GM12878 (cell line): ENCODE measurements around the gene SLC1A2. TPM values are rescaled to one million over a fixed set of nuclear protein-coding genes. Genes with fewer than 3 reads are reported as not detected.

Source experiments
- ATAC-seq: fragments of 200-7000 bp; cut with Tn5 transposase; 3 replicates; pipeline ENCODE4 v1.9.1; 2020; ENCODE audit warnings: mild to moderate bottlenecking, moderate library complexity
- BruUV-seq: library from RNA; stranded (reverse); fragments of 400-500 nt; replicated peaks from 2 replicates; lab custom pipeline; 2021; lab: Mats Ljungman, UMichigan
- CTCF ChIA-PET: fragments of 300-600 bp; sonication (Branson Sonifier 250); formaldehyde crosslinking; extraction: SDS; loops from one replicate; lab custom pipeline; 2021; ENCODE audit warnings: inconsistent platforms; lab: Yijun Ruan, JAX
- POLR2A ChIA-PET: fragments of 350-600 bp; formaldehyde crosslinking; extraction: SDS; loops from one replicate; lab custom pipeline; 2021; ENCODE audit warnings: inconsistent platforms; lab: Charles Lee
- RAD21 ChIA-PET: fragments of 300-600 bp; sonication (Branson Sonifier 250); formaldehyde crosslinking; loops from one replicate; lab custom pipeline; 2023; ENCODE audit warnings: antibody characterized with exemption; ENCODE audit not compliant: unreplicated experiment; lab: Charles Lee
- SMC1A ChIA-PET: fragments of 300-600 bp; sonication (Branson Sonifier 250); formaldehyde crosslinking; loops from one replicate; lab custom pipeline; 2023; ENCODE audit not compliant: unreplicated experiment, uncharacterized antibody; lab: Charles Lee
- DNase-seq: peaks from one replicate; pipeline ENCODE4 v3.0.0-alpha.2; 2011; ENCODE audit warnings: low read depth, low spot score
- FAIRE-seq: peaks from 3 replicates; lab custom pipeline; 2011; peaks lifted over from hg19 to GRCh38; lab: Jason Lieb, UNC
- H2AFZ ChIP-seq: 2 replicates; pipeline ENCODE4 v1.6.0; 2011; ENCODE audit warnings: low read depth, low read length, control low read depth; ENCODE audit not compliant: control insufficient read depth
- H3K27ac ChIP-seq: 2 replicates; pipeline ENCODE4 v1.5.1; 2011; ENCODE audit warnings: control low read depth; ENCODE audit not compliant: control insufficient read depth, insufficient read depth
- H3K27me3 ChIP-seq, 2 experiments: replicated peaks in 1 of 2; 2 replicates each; pipeline versions ENCODE4 v1.6.0 to v1.6.1; 2011; ENCODE audit warnings: low read length in 1 of 2; ENCODE audit not compliant: control insufficient read depth in 2 of 2, insufficient read depth in 2 of 2
- H3K36me3 ChIP-seq, 2 experiments: 2 replicates each; pipeline ENCODE4 v1.5.1; 2011; ENCODE audit warnings: low read length in 1 of 2; ENCODE audit not compliant: control insufficient read depth in 2 of 2, insufficient read depth in 2 of 2
- H3K4me1 ChIP-seq: 2 replicates; pipeline ENCODE4 v1.6.1; 2011; ENCODE audit warnings: mild to moderate bottlenecking, low read length, moderate library complexity, mixed read lengths; ENCODE audit not compliant: control insufficient read depth, insufficient read depth
- H3K4me2 ChIP-seq: 2 replicates; pipeline ENCODE4 v1.6.0; 2011; ENCODE audit warnings: control low read depth; ENCODE audit not compliant: control insufficient read depth, insufficient read depth
- H3K4me3 ChIP-seq: fragments of 200-600 bp; sonication (generic); 2 replicates; pipeline ENCODE4 v1.5.1; 2016
- H3K79me2 ChIP-seq: 2 replicates; pipeline ENCODE4 v1.6.0; 2011; ENCODE audit warnings: low read length; ENCODE audit not compliant: control insufficient read depth, insufficient read depth
- H3K9ac ChIP-seq: 2 replicates; pipeline ENCODE4 v1.8.0; 2011; ENCODE audit warnings: low read length, control low read depth, mixed read lengths; ENCODE audit not compliant: control insufficient read depth, insufficient read depth
- H3K9me3 ChIP-seq: replicated peaks from 3 replicates; pipeline ENCODE4 v1.5.1; 2011; ENCODE audit warnings: mild to moderate bottlenecking, low read length; ENCODE audit not compliant: control insufficient read depth, insufficient read depth
- H4K20me1 ChIP-seq: 2 replicates; pipeline ENCODE4 v1.6.0; 2011; ENCODE audit not compliant: control insufficient read depth, insufficient read depth
- BMI1 ChIP-seq: fragments of 450-650 bp; IDR thresholded peaks from 2 replicates; pipeline ENCODE4 v1.6.1; 2016; ENCODE audit warnings: mild to moderate bottlenecking, moderate library complexity, borderline replicate concordance
- CEBPB ChIP-seq, 2 experiments: fragments of 150-350 bp in 1 of 2; IDR thresholded peaks; 2 replicates each; pipeline ENCODE4 v1.6.1; 2012 to 2014; ENCODE audit warnings: low read depth in 2 of 2, low read length in 2 of 2, borderline replicate concordance in 1 of 2, inconsistent platforms in 1 of 2
- E2F4 ChIP-seq: IDR thresholded peaks from 2 replicates; pipeline ENCODE4 v1.6.1; 2012; ENCODE audit warnings: low read depth, low read length, improper control_type of control experiment
- HDAC2 ChIP-seq: fragments of 200-600 bp; sonication (generic); IDR thresholded peaks from 2 replicates; pipeline ENCODE4 v1.6.1; 2017
- LARP7 ChIP-seq: fragments of 450-650 bp; IDR thresholded peaks from 2 replicates; pipeline ENCODE4 v1.6.1; 2017; ENCODE audit warnings: mild to moderate bottlenecking
- NFXL1 ChIP-seq: fragments of 450-650 bp; IDR thresholded peaks from 2 replicates; pipeline ENCODE4 v1.6.1; 2017; ENCODE audit warnings: antibody characterized with exemption, mild to moderate bottlenecking, borderline replicate concordance
- NR2C1 ChIP-seq: fragments of 450-650 bp; IDR thresholded peaks from 2 replicates; pipeline ENCODE4 v1.6.1; 2017; ENCODE audit warnings: antibody characterized with exemption, mild to moderate bottlenecking, moderate library complexity
- PAX8 ChIP-seq: fragments of 450-650 bp; IDR thresholded peaks from 2 replicates; pipeline ENCODE4 v1.6.1; 2017; ENCODE audit warnings: mild to moderate bottlenecking, moderate library complexity
- SMC3 ChIP-seq: IDR thresholded peaks from 2 replicates; pipeline ENCODE4 v1.6.1; 2011; ENCODE audit warnings: low read length, improper control_type of control experiment, borderline replicate concordance
- SP1 ChIP-seq: IDR thresholded peaks from one replicate; pipeline ENCODE4 v1.6.1; 2011; ENCODE audit warnings: low read depth, low read length
- TCF3 ChIP-seq: IDR thresholded peaks from 2 replicates; pipeline ENCODE4 v1.6.1; 2012; ENCODE audit warnings: low read depth, mild to moderate bottlenecking, low read length, borderline replicate concordance; ENCODE audit not compliant: insufficient read depth
- YBX1 ChIP-seq: fragments of 450-650 bp; IDR thresholded peaks from 2 replicates; pipeline ENCODE4 v1.6.1; 2016; ENCODE audit warnings: antibody characterized with exemption
- ZNF217 ChIP-seq: fragments of 450-650 bp; IDR thresholded peaks from 2 replicates; pipeline ENCODE4 v1.6.1; 2017; ENCODE audit warnings: antibody characterized with exemption, mild to moderate bottlenecking
- ZNF274 ChIP-seq: IDR thresholded peaks from one replicate; pipeline ENCODE4 v1.8.0; 2011; ENCODE audit not compliant: insufficient read length, insufficient read depth
- ZZZ3 ChIP-seq: IDR thresholded peaks from 2 replicates; pipeline ENCODE4 v1.6.1; 2011; ENCODE audit warnings: low read depth; ENCODE audit not compliant: control insufficient read depth, insufficient read length
- WGBS: methylation state at CpG from one replicate; pipeline ENCODE4 v1.1.6; 2016; ENCODE audit warnings: low lambda C conversion rate; ENCODE audit not compliant: insufficient replicate concordance, insufficient coverage; ENCODE audit errors: missing lambda C conversion rate; 5-methylcytosine and 5-hydroxymethylcytosine counted together
- in situ Hi-C: fragments of 300-500 bp; cut with MboI; formaldehyde crosslinking; loops from 9 replicates; pipeline ENCODE4 v1.14.3; 2018; ENCODE audit warnings: mixed read lengths
- intact Hi-C: fragments of 100-400 bp; cut with micrococcal nuclease; formaldehyde crosslinking; loops from one replicate; pipeline ENCODE4 v1.14.2; 2022; ENCODE audit not compliant: unreplicated experiment
- polyA plus RNA-seq, 11 experiments: library from polyadenylated mRNA; depleted of rRNA in 4 of 11; unstranded in 6 of 11; stranded (reverse) in 5 of 11; fragments of >200 nt; fragmentation: Nextera tagmentation in 4 of 11; fragmentation: Illumina TruSeq in 1 of 11; extraction: Ambion mirVana in 4 of 11; extraction: Trizol in 1 of 11; gene quantifications; 1 replicate in 1 of 11; 2 replicates in 10 of 11; pipeline versions ENCODE4 v1.2.1 to v1.2.3, GENCODE V29; 2011 to 2016; ENCODE audit warnings: inconsistent platforms in 2 of 11, missing spikeins in 2 of 11, low read depth in 1 of 11
- total RNA-seq, 4 experiments: library from RNA; depleted of rRNA in 3 of 4; stranded (reverse); fragments of >200 nt in 3 of 4; fragmentation: Illumina TruSeq in 1 of 4; extraction: Trizol in 1 of 4; gene quantifications; 2 replicates each; pipeline versions ENCODE4 v1.2.1 to v1.2.3, GENCODE V29; 2013 to 2021
- TF ChIP-seq, protein P1 (sequence below): fragments of 450-650 bp; IDR thresholded peaks from 2 replicates; pipeline ENCODE4 v1.6.1; 2017; ENCODE audit warnings: borderline replicate concordance
- TF ChIP-seq, protein P2 (sequence below): IDR thresholded peaks from 2 replicates; pipeline ENCODE4 v1.6.1; 2011; ENCODE audit warnings: mild to moderate bottlenecking, low read depth, low read length, moderate library complexity; ENCODE audit not compliant: insufficient replicate concordance
- TF ChIP-seq, protein P3 (sequence below): IDR thresholded peaks from 2 replicates; pipeline ENCODE4 v1.6.1; 2012; ENCODE audit warnings: low read depth, low read length, improper control_type of control experiment

SLC1A2 gene
- total and polyA plus RNA-seq, 10 of the 15 experiments (the other 5 are each of a cell fraction or from before 2014, with no cell fraction given), result 0.01 to 0.84 (median 0.22) TPM; not detected in 1

DNA sequence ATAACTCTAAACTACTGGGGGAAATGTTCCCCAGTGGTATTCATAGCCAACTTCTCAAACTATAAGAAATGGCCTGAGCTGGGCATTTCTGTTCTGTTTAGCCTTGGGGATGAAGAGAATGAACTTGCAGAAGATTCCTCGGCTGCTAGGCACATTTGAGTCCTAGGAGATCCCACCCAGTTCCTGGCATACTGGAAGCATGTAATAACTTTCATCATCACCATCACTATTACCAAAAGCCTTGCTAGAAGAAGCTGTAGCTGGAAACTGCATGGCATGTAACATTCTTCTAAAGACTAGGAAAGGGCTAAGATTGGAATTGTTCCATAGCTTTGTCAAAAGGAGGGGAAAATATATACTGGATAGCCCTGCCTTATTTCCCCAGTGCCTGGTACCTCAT, 40.1 kb upstream of the SLC1A2 start (continued):
- no peak for TF ChIP-seq SP1
- TF ChIP-seq ZNF217, result no peak
- no peak for TF ChIP-seq ZZZ3
- TF ChIP-seq ZNF274, result no peak
- no peak for TF ChIP-seq BMI1

- H3K36me3 ChIP-seq, result no peaks in the 10 kb centered on the region
- H4K20me1 ChIP-seq, result no peaks in the 10 kb centered on the region
- SMC1A ChIA-PET, result interaction anchor here (0.9 kb wide), 1 partner anchor 27 kb away, joined by 3 read pairs; no protein-coding TSS in a partner anchor
- no peak overlapping the region for H3K4me3 ChIP-seq
- WGBS, result 67% methylated on average over 3 of the region's 3 CpGs
- no peak overlapping the region for H3K27ac ChIP-seq
- in situ Hi-C loops (no loop called here), intact Hi-C loops (no loop called here)
- RAD21 ChIA-PET, result no interaction called here
- H3K4me1 ChIP-seq, result no peaks in the 10 kb centered on the region
- no peaks in the 10 kb centered on the region for H3K79me2 ChIP-seq
- BruUV-seq, result no TSS peak
- no peak overlapping the region for H2AFZ ChIP-seq
- no peak overlapping the region for H3K4me2 ChIP-seq
- ATAC-seq (no peak), DNase-seq (no peak), FAIRE-seq (no peak)
- POLR2A ChIA-PET, result no interaction called here
- no peaks in the 10 kb centered on the region; a peak in 3 of 4 replicates for H3K27me3 ChIP-seq
- no peak overlapping the region for H3K9ac ChIP-seq
- CTCF ChIA-PET, result interaction anchor here (1.4 to 1.9 kb wide), 2 partner anchors 15 to 26 kb away, joined by 4 to 6 read pairs; no protein-coding TSS in a partner anchor
- no peaks in the 10 kb centered on the region for H3K9me3 ChIP-seq
- TF ChIP-seq NFXL1 (no peak), PAX8 (no peak), ZZZ3 (no peak), E2F4 (no peak), HDAC2 (no peak), CEBPB (IDR thresholded peaks at IDR 0.05; ENCODE audit: borderline replicate concordance in 1 of 2, low read depth in 2 of 2, low read length in 2 of 2) (no peak), TCF3 (no peak), NR2C1 (no peak), LARP7 (no peak), SMC3 (no peak), YBX1 (no peak)
- TF ChIP-seq, protein P1, sequence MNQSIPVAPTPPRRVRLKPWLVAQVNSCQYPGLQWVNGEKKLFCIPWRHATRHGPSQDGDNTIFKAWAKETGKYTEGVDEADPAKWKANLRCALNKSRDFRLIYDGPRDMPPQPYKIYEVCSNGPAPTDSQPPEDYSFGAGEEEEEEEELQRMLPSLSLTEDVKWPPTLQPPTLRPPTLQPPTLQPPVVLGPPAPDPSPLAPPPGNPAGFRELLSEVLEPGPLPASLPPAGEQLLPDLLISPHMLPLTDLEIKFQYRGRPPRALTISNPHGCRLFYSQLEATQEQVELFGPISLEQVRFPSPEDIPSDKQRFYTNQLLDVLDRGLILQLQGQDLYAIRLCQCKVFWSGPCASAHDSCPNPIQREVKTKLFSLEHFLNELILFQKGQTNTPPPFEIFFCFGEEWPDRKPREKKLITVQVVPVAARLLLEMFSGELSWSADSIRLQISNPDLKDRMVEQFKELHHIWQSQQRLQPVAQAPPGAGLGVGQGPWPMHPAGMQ, result no peak
- TF ChIP-seq, protein P2, sequence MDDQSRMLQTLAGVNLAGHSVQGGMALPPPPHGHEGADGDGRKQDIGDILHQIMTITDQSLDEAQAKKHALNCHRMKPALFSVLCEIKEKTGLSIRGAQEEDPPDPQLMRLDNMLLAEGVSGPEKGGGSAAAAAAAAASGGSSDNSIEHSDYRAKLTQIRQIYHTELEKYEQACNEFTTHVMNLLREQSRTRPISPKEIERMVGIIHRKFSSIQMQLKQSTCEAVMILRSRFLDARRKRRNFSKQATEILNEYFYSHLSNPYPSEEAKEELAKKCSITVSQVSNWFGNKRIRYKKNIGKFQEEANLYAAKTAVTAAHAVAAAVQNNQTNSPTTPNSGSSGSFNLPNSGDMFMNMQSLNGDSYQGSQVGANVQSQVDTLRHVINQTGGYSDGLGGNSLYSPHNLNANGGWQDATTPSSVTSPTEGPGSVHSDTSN, result no peak
- TF ChIP-seq, protein P3, sequence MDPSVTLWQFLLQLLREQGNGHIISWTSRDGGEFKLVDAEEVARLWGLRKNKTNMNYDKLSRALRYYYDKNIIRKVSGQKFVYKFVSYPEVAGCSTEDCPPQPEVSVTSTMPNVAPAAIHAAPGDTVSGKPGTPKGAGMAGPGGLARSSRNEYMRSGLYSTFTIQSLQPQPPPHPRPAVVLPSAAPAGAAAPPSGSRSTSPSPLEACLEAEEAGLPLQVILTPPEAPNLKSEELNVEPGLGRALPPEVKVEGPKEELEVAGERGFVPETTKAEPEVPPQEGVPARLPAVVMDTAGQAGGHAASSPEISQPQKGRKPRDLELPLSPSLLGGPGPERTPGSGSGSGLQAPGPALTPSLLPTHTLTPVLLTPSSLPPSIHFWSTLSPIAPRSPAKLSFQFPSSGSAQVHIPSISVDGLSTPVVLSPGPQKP, result no peak
Measured at GRCh38 chr11:35458846-35459245, 39.5 kb upstream of the SLC1A2 start.
